Gastrocnemius medialis (tissue), 4 donors: ENCODE measurements around the gene ARFGAP1.

Experiments
- POLR2A ChIP-seq, 2 donors: fragments of 450-650 bp; IDR thresholded peaks; one replicate each; pipeline ENCODE4 v1.6.1; 2017; ENCODE audit warnings: antibody characterized with exemption in 2 of 2, mild to moderate bottlenecking in 2 of 2, moderate library complexity in 2 of 2
- TF ChIP-seq, protein P1 (sequence below), 5 experiments: fragments of 450-650 bp in 3 of 5; fragments of 200-600 bp in 2 of 5; sonication (generic) in 2 of 5; IDR thresholded peaks in 4 of 5; conservative IDR thresholded peaks in 1 of 5; 1 replicate in 4 of 5; 2 replicates in 1 of 5; pipeline ENCODE4 v1.5.1; 2016 to 2019; ENCODE audit warnings: antibody characterized with exemption in 5 of 5, mild to moderate bottlenecking in 3 of 5, moderate library complexity in 3 of 5

DNA sequence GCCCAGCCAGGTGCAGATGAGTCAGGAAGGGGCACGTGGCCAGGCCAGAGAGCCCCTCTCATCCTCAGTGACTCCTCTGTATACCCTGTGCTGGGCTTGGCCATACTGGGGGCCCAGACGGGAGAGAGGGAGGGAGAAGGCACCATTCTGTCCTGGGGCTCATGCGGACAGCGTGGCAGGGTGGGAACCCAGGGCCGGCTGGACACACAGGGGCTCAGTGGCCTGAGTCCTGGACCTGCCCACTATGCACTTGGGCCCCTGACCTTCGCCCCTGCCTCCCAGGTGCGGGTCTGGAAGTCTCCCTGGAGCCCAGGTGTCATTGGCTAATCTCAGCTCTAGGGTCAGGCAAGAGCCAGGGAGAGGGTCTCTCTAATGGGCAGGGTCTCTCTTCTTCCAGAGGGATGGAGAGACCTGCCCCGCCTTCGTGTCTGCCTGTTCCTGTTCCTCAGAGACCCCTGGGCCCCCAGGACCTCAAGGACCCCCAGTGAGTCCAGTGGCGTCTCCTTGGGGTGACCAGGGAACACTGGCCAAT lies 48.1 kb downstream of the ARFGAP1 start:
- TF ChIP-seq, protein P1, sequence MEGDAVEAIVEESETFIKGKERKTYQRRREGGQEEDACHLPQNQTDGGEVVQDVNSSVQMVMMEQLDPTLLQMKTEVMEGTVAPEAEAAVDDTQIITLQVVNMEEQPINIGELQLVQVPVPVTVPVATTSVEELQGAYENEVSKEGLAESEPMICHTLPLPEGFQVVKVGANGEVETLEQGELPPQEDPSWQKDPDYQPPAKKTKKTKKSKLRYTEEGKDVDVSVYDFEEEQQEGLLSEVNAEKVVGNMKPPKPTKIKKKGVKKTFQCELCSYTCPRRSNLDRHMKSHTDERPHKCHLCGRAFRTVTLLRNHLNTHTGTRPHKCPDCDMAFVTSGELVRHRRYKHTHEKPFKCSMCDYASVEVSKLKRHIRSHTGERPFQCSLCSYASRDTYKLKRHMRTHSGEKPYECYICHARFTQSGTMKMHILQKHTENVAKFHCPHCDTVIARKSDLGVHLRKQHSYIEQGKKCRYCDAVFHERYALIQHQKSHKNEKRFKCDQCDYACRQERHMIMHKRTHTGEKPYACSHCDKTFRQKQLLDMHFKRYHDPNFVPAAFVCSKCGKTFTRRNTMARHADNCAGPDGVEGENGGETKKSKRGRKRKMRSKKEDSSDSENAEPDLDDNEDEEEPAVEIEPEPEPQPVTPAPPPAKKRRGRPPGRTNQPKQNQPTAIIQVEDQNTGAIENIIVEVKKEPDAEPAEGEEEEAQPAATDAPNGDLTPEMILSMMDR (IDR thresholded peaks at IDR 0.05 in 4 of 5, conservative IDR thresholded peaks at IDR 0.05 in 1 of 5) = no peak
- TF ChIP-seq POLR2A (IDR thresholded peaks at IDR 0.05) = no peak
